Sciatic nerve (tissue), 2 donors: Measurements from ENCODE around the gene DPP9. TPM values are rescaled to one million over a fixed set of nuclear protein-coding genes. Genes with fewer than 3 reads are reported as not detected.
A peak's percentile ranks its signal among the peaks of the same experiment; 100 is the strongest.
"Not testable (repeated sequence)": the region's sequence is repeated elsewhere in the genome, so short reads cannot be mapped to it uniquely, and the experiment has no call there.

Source experiments
- ATAC-seq: fragments of 200-7000 bp; cut with Tn5 transposase; one replicate; pipeline ENCODE4 v1.9.1; 2020; ENCODE audit warnings: mild to moderate bottlenecking, moderate library complexity
- DNase-seq: peaks from one replicate; pipeline ENCODE4 v3.0.0-alpha.2; 2020; ENCODE audit warnings: low spot score
- intact Hi-C: fragments of 100-400 bp; cut with DNase I; formaldehyde crosslinking; loops from one replicate; pipeline ENCODE4 v1.14.2; 2022
- total RNA-seq: library from RNA; stranded (reverse); fragmentation: NEBNext Ultra II Directional; extraction: Animal tissue kit (Norgen Biotek cat#: 25700); gene quantifications from one replicate; pipeline ENCODE4 v1.2.1, GENCODE V29; 2021
- donor health status: DM: no; HTN: no; CAD: no.
- donor health status: DM: no; HTN: no; CAD: no.

DPP9 gene
- total RNA-seq, 1 donor from 2014 or later, result 47.7 TPM

- intact Hi-C loops, result no loop called here
- no peak for DNase-seq
- peak; percentile 31 for ATAC-seq
Observed at GRCh38 chr19:4694211-4694987, 29.2 kb downstream of the DPP9 start.

GRCh38 chr19:4693471-4694121 is 30.0 kb downstream of the DPP9 start:
- ATAC-seq, result no peak
- no peak for DNase-seq
- intact Hi-C loops, result no loop called here

GRCh38 chr19:4693078-4693350 is 30.6 kb downstream of the DPP9 start:
- DNase-seq (no peak), ATAC-seq (no peak)
- intact Hi-C loops, result no loop called here

GRCh38 chr19:4692251-4693077 is 31.2 kb downstream of the DPP9 start:
- DNase-seq (no peak), ATAC-seq (no peak)
- intact Hi-C loops, result no loop called here

- intact Hi-C loops, result no loop called here
- no peak for ATAC-seq
- DNase-seq, result no peak
Observed at GRCh38 chr19:4691373-4691772, 32.3 kb downstream of the DPP9 start.

- no peak for DNase-seq
- intact Hi-C loops, result no loop called here
- no peak for ATAC-seq
Observed at GRCh38 chr19:4690361-4690760, 33.3 kb downstream of the DPP9 start.

- DNase-seq (no peak), ATAC-seq (no peak)
- intact Hi-C loops, result no loop called here
Observed at GRCh38 chr19:4689403-4689802, 34.2 kb downstream of the DPP9 start.

- DNase-seq (no peak), ATAC-seq (no peak)
- intact Hi-C loops, result no loop called here
Observed at GRCh38 chr19:4688587-4688986, 35.1 kb downstream of the DPP9 start.

- intact Hi-C loops, result no loop called here
- no peak for ATAC-seq
- DNase-seq, result no peak
Observed at GRCh38 chr19:4687396-4687795, 36.2 kb downstream of the DPP9 start.

- DNase-seq (no peak), ATAC-seq (no peak)
- intact Hi-C loops, result no loop called here
Observed at GRCh38 chr19:4686700-4687099, 36.9 kb downstream of the DPP9 start.

GRCh38 chr19:4684312-4685095 is 39.1 kb downstream of the DPP9 start:
- ATAC-seq (peak; percentile 40), DNase-seq (no peak)
- intact Hi-C loops, result no loop called here

GRCh38 chr19:4682417-4683200 is 41.0 kb downstream of the DPP9 start:
- intact Hi-C loops, result no loop called here
- DNase-seq (no peak), ATAC-seq (no peak)

- ATAC-seq, intact Hi-C loops, DNase-seq: not testable (repeated sequence)
Observed at GRCh38 chr19:4680021-4680420, 43.6 kb downstream of the DPP9 start.

GRCh38 chr19:4678881-4679790 is 44.5 kb downstream of the DPP9 start:
- DNase-seq, result peak; percentile 80
- intact Hi-C loops, result no loop called here
- ATAC-seq, result peak; percentile 76

GRCh38 chr19:4676955-4677731 is 46.5 kb downstream of the DPP9 start:
- intact Hi-C loops, result no loop called here
- ATAC-seq (peak; percentile 19), DNase-seq (no peak)

GRCh38 chr19:4675346-4675745 is 48.3 kb downstream of the DPP9 start:
- ATAC-seq (no peak), DNase-seq (no peak)
- intact Hi-C loops, result no loop called here

- intact Hi-C loops, result no loop called here
- no peak for DNase-seq
- ATAC-seq, result no peak
Observed at GRCh38 chr19:4673726-4674125, 49.9 kb downstream of the DPP9 start.
